HAP-1 (cell line): ENCODE results near the gene NCEH1.
"Not testable (repeated sequence)": the region's sequence is repeated elsewhere in the genome, so short reads cannot be mapped to it uniquely, and the experiment has no call there.

Experiments used
- DNase-seq, 2 experiments: peaks; one replicate each; pipeline ENCODE4 v3.0.0-alpha.2; 2016 to 2020; ENCODE audit warnings: low spot score in 2 of 2
- H3K27me3 ChIP-seq: fragments of 250-450 bp; sonication (Bioruptor Pico); 2 replicates; pipeline ENCODE4 v1.5.1; 2020; ENCODE audit warnings: low read depth, mild to moderate bottlenecking, moderate library complexity
- H3K36me3 ChIP-seq: fragments of 250-450 bp; sonication (Bioruptor Pico); replicated peaks from 2 replicates; pipeline ENCODE4 v1.5.1; 2020; ENCODE audit warnings: mild to moderate bottlenecking
- H3K4me1 ChIP-seq: fragments of 250-450 bp; sonication (Bioruptor Pico); 2 replicates; pipeline ENCODE4 v1.5.1; 2020; ENCODE audit warnings: mild to moderate bottlenecking
- H3K4me3 ChIP-seq: fragments of 250-450 bp; sonication (Bioruptor Pico); 2 replicates; pipeline ENCODE4 v1.5.1; 2020; ENCODE audit warnings: mild to moderate bottlenecking, moderate library complexity
- H3K9me3 ChIP-seq: fragments of 250-450 bp; sonication (Bioruptor Pico); 2 replicates; pipeline ENCODE4 v1.5.1; 2020; ENCODE audit warnings: mild to moderate bottlenecking, moderate library complexity
- in situ Hi-C: fragments of 300-500 bp; cut with MboI; formaldehyde crosslinking; loops from 3 replicates; pipeline ENCODE4 v1.14.3; 2020; ENCODE audit warnings: low sequenced_read_pairs, inconsistent platforms, mixed read lengths

NCEH1 gene

DNA sequence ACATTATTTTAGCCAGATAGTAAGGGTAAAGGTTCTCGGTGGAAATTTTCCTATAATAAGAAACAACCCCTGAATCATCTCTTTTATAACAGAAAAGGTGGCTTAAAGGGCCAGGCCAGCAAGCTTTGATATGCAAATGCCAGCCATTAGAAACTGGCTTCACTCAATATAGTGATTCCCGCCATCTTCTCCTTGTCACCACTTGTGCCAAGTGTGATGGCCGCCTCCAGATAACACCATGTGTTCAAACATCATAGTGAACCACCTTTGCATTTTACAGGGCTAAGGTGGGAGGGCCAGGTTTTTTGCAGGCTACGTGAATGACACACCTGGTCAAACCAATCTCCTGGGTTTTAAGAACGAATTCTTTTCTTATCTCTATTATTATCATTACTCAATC, 31.3 kb downstream of the NCEH1 start:
- no peaks in the 10 kb centered on the region for H3K36me3 ChIP-seq
- H3K4me3 ChIP-seq: no peak overlapping the region
- H3K9me3 ChIP-seq: no peaks in the 10 kb centered on the region
- DNase-seq: no peak
- in situ Hi-C loops: no loop called here
- H3K4me1 ChIP-seq: peaks cover 28% of the 10 kb centered on the region
- no peaks in the 10 kb centered on the region for H3K27me3 ChIP-seq

- in situ Hi-C loops: no loop called here
- Histone ChIP-seq H3K4me3 (peak overlapping the region; percentile 7; the same call in 1 of the 2 replicates), H3K36me3 (no peaks in the 10 kb centered on the region), H3K9me3 (no peaks in the 10 kb centered on the region), H3K27me3 (0 out of 2 replicates have a peak, but pooled peaks cover 3% of the 10 kb centered on the region), H3K4me1 (peaks cover 28% of the 10 kb centered on the region)
- peak; percentile 76 to 95 for DNase-seq
These were observed 32.8 kb downstream of the NCEH1 start for GRCh38 chr3:172678068-172678467.

- H3K27me3 ChIP-seq: 0 out of 2 replicates have a peak, but pooled peaks cover 3% of the 10 kb centered on the region
- no peaks in the 10 kb centered on the region for H3K9me3 ChIP-seq
- in situ Hi-C loops: no loop called here
- H3K4me1 ChIP-seq: peaks cover 28% of the 10 kb centered on the region
- no peaks in the 10 kb centered on the region for H3K36me3 ChIP-seq
- H3K4me3 ChIP-seq: no peak overlapping the region
- DNase-seq: no peak
These were observed 34.5 kb downstream of the NCEH1 start for GRCh38 chr3:172676196-172676922.

- Histone ChIP-seq H3K36me3 (no peaks in the 10 kb centered on the region), H3K9me3 (no peaks in the 10 kb centered on the region), H3K27me3 (peaks cover 4% of the 10 kb centered on the region; the same call in 1 of the 2 replicates), H3K4me1 (peaks cover 28% of the 10 kb centered on the region), H3K4me3 (no peak overlapping the region)
- in situ Hi-C loops: no loop called here
- DNase-seq: peak; percentile 26 to 39
These were observed 35.2 kb downstream of the NCEH1 start for GRCh38 chr3:172675441-172676193.

- Histone ChIP-seq H3K9me3 (no peaks in the 10 kb centered on the region), H3K36me3 (no peaks in the 10 kb centered on the region)
- in situ Hi-C loops: no loop called here
These were observed 37.6 kb downstream of the NCEH1 start for GRCh38 chr3:172673210-172673679.

DNA sequence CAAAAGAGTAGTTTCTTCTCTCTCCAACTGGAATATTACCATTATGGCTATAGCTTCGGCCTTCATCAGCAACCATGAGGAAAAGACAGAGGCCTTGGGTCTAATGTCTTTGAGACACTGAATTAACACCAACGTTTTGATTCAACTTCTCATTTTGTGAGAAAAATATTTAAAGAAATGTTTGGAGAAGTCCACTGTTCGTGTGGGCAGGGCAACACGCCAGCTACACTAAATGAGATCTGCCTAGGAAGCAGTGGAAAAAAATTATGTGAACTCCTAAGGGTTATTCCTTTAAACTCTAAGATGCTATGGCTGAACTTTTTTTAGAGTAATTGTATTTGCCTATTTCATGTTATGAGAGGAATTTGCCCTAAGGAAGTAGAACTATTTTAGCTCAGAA, 41.8 kb downstream of the NCEH1 start:
- H3K4me3 ChIP-seq: no peak overlapping the region
- peaks cover 6% of the 10 kb centered on the region; the same call in 1 of the 2 replicates for H3K27me3 ChIP-seq
- no peak for DNase-seq
- no peaks in the 10 kb centered on the region for H3K4me1 ChIP-seq
- in situ Hi-C loops: no loop called here
- H3K36me3 ChIP-seq: no peaks in the 10 kb centered on the region
- H3K9me3 ChIP-seq: no peaks in the 10 kb centered on the region

More at GRCh38 chr3:172673210-172673679, 37.6 kb downstream of the NCEH1 start:
- DNase-seq: peak; percentile 60 to 89
- no peak overlapping the region for H3K4me3 ChIP-seq
- H3K4me1 ChIP-seq: peaks cover 16% of the 10 kb centered on the region
- peaks cover 6% of the 10 kb centered on the region; the same call in 1 of the 2 replicates for H3K27me3 ChIP-seq

DNA sequence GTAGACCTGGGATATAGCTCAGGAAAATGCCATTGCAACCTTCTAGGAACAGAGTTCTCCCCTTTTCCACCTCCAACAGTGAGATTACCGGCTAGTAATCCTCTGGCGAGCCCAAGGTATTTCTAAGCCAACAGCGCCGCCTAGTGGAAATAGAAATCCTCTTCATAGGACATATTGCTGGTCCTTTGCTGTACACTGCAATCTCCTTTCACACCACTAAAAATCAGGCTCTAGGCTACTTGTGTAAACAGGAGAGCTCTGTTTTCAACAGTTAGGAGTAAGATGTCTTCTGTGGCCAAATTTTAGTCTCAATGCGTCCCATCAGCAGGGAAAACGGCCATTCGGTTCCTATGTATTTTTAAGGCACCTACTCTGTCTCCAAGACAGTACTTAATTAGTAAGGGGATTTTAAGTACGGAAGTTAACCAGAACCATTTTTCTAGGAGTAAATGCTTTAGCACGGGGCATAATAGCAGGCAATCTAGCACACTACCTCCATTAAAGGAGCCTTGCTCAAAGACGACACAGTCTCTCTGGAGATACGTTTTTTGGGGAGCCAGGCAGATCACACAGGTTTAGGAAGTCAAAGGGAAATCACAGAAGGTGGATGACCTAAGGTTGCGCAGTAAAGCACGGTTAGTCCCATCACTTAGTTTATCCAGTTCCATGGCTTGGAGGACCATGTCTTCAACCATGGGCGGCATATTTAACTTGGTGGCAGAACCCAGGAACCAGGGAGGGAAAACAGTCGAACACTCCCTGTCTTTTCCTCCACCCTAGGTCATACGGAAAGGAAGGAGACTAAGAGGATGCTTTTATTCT, 43.8 kb downstream of the NCEH1 start:
- Histone ChIP-seq H3K4me1 (no peaks in the 10 kb centered on the region), H3K36me3 (no peaks in the 10 kb centered on the region), H3K4me3 (no peak overlapping the region), H3K27me3 (peaks cover 3% of the 10 kb centered on the region; the same call in 1 of the 2 replicates), H3K9me3 (no peaks in the 10 kb centered on the region)
- in situ Hi-C loops: no loop called here
- peak; percentile 79 to 90 for DNase-seq

GRCh38 chr3:172666181-172666872, 44.5 kb downstream of the NCEH1 start:
- Histone ChIP-seq H3K4me3 (no peak overlapping the region), H3K4me1 (no peaks in the 10 kb centered on the region), H3K9me3 (no peaks in the 10 kb centered on the region), H3K36me3 (no peaks in the 10 kb centered on the region), H3K27me3 (peaks cover 3% of the 10 kb centered on the region; the same call in 1 of the 2 replicates)
- in situ Hi-C loops: no loop called here
- DNase-seq: no peak

GRCh38 chr3:172665510-172665909, 45.4 kb downstream of the NCEH1 start:
- H3K4me1 ChIP-seq, H3K36me3 ChIP-seq, DNase-seq, in situ Hi-C loops, H3K9me3 ChIP-seq, H3K4me3 ChIP-seq, H3K27me3 ChIP-seq: not testable (repeated sequence)

GRCh38 chr3:172660421-172660820, 50.4 kb downstream of the NCEH1 start:
- H3K4me3 ChIP-seq, H3K4me1 ChIP-seq, H3K27me3 ChIP-seq, in situ Hi-C loops, DNase-seq, H3K9me3 ChIP-seq, H3K36me3 ChIP-seq: not testable (repeated sequence)

DNA sequence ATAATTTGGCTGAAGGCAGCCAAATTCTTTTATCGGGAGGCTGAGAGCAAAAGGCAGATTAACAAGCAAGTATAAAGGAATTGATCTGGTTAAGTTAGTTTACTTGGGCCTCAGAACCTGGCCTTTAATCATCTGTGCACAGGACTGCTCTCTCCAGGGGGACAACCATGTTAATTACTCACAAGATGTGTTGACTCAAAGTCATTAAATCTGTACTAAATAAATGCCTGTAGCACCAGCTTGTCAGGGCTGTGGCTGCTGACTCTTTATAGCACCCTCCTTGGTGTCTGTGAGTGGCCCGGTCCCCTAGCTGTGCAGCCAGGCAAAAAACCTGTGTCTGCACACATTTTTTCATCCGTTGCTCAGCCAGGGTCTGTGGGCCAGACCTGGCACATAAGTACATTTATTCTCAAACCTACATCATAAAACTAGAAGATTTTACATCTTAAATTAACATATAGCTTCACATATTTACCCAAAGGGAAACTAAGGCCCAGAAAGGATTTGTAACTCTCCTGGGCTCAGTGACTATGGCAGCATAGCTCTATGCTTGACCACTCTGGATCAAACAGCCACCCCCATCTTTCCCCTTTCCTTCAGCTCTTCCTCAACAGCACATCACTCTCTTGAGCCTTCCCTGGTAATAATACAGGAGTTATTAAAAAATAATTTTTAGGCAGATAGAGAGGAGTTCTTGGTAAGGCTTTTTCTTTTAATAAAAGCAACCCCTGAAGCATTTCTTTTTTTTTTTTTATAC, 51.4 kb downstream of the NCEH1 start:
- Histone ChIP-seq H3K9me3 (no peaks in the 10 kb centered on the region), H3K36me3 (no peaks in the 10 kb centered on the region), H3K4me1 (no peaks in the 10 kb centered on the region), H3K4me3 (no peak overlapping the region), H3K27me3 (no peaks in the 10 kb centered on the region)
- DNase-seq: no peak
- in situ Hi-C loops: no loop called here

DNA sequence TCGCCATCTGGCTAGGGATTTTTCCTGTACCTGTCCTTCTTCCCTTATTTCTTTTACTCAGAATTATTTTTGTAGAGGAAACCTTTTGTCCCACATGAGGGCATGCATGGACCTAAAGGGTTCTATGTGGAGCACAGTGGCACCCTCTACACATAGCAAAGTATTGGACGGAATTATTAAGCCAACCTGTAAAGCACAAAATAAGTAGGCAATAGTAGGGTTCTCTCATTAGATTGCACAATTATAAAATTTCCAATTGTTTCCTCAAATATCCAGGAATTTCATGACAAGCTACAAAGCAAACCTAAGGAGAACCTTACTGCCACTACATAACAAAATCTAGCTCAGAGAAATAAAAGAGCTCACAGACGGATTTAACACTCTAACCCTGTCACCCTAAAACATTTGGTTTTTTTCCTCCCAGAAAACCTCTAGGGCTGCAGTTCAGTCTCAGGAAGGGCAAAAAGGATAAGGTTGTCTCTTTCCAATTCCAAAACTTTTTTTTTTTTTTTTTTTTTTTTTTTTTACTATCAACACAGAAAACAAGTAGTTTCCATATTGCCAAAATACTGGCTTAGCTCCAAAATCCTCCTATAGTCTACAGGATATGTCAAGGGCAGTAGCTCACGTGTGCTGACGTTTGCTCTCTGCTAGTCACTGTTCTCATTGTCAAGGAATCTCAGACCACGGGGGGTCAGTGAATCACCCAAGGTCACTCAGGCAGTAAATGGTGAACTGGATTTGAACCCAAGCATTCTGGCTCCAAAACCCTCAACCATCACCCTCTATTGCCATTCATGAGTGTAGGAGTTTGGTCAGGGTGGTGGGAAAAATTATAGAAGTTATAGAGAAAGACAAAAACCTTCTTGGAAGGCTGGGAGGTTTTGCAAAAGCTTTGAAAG, 52.3 kb downstream of the NCEH1 start:
- no peak for DNase-seq
- in situ Hi-C loops: no loop called here
- H3K27me3 ChIP-seq: no peaks in the 10 kb centered on the region
- H3K4me1 ChIP-seq: no peaks in the 10 kb centered on the region
- no peak overlapping the region for H3K4me3 ChIP-seq
- H3K9me3 ChIP-seq: no peaks in the 10 kb centered on the region
- no peaks in the 10 kb centered on the region for H3K36me3 ChIP-seq
